GM23248 (cell line): Measurements from ENCODE around the gene WDPCP.

Experiments used
- EZH2 ChIP-seq: fragments of 200-600 bp; sonication (generic); IDR thresholded peaks from 2 replicates; pipeline ENCODE4 v1.6.1; 2018; ENCODE audit warnings: antibody characterized with exemption, mild to moderate bottlenecking; ENCODE audit not compliant: insufficient read depth, poor library complexity, severe bottlenecking
- EZH2phosphoT487 ChIP-seq: fragments of 200-600 bp; sonication (generic); IDR thresholded peaks from 2 replicates; pipeline ENCODE4 v1.6.1; 2018; ENCODE audit warnings: antibody characterized with exemption, moderate library complexity, mild to moderate bottlenecking, low read depth; ENCODE audit not compliant: insufficient read depth

- TF ChIP-seq EZH2 (no peak), EZH2phosphoT487 (no peak)
These were observed 32.3 kb downstream of the WDPCP start for GRCh38 chr2:63555931-63556330.
